PC-3 (cell line): ENCODE data around the gene CACNA1A. TPM values are rescaled to one million over a fixed set of nuclear protein-coding genes. Genes with fewer than 3 reads are reported as not detected.

Experiments used
- ATAC-seq: fragments of 200-7000 bp; cut with Tn5 transposase; 2 replicates; pipeline ENCODE4 v1.9.1; 2020; ENCODE audit warnings: mild to moderate bottlenecking, moderate library complexity
- BruUV-seq: library from RNA; stranded (reverse); fragments of 400-500 nt; replicated peaks from 2 replicates; lab custom pipeline; 2021; lab: Mats Ljungman, UMichigan
- CTCF ChIA-PET: fragments of 300-600 bp; sonication (Branson Sonifier 250); formaldehyde crosslinking; loops from one replicate; lab custom pipeline; 2022; ENCODE audit warnings: antibody characterized with exemption; lab: Charles Lee
- POLR2A ChIA-PET: fragments of 300-600 bp; sonication (Branson Sonifier 250); formaldehyde crosslinking; loops from one replicate; lab custom pipeline; 2022; ENCODE audit warnings: antibody characterized with exemption; ENCODE audit not compliant: unreplicated experiment; lab: Charles Lee
- DNase-seq: peaks from one replicate; pipeline ENCODE4 v3.0.0-alpha.2; 2015
- H2AFZ ChIP-seq: fragments of 300-600 bp; sonication (generic); 2 replicates; pipeline ENCODE4 v1.6.0; 2016; ENCODE audit warnings: antibody characterized with exemption, low read length
- H3F3A ChIP-seq: fragments of 300-600 bp; sonication (generic); one replicate; pipeline ENCODE4 v1.6.0; 2017; ENCODE audit warnings: antibody characterized with exemption, low read length, control low read depth, mild to moderate bottlenecking; ENCODE audit not compliant: unreplicated experiment
- H3K27ac ChIP-seq: fragments of 300-600 bp; sonication (generic); 2 replicates; pipeline ENCODE4 v1.5.1; 2016; ENCODE audit warnings: mild to moderate bottlenecking, low read length
- H3K27me3 ChIP-seq: fragments of 300-600 bp; sonication (generic); 2 replicates; pipeline ENCODE4 v1.6.1; 2016; ENCODE audit warnings: low read length, mixed read lengths
- H3K36me3 ChIP-seq: fragments of 300-600 bp; sonication (generic); 2 replicates; pipeline ENCODE4 v1.6.1; 2016; ENCODE audit warnings: low read depth, mixed run types, low read length, mixed read lengths
- H3K4me1 ChIP-seq: fragments of 300-600 bp; sonication (generic); 2 replicates; pipeline ENCODE4 v1.5.1; 2016; ENCODE audit warnings: low read length; ENCODE audit not compliant: insufficient read depth
- H3K4me2 ChIP-seq: fragments of 300-600 bp; sonication (generic); 2 replicates; pipeline ENCODE4 v1.6.0; 2016; ENCODE audit warnings: low read length
- H3K4me3 ChIP-seq: fragments of 300-600 bp; sonication (generic); 2 replicates; pipeline ENCODE4 v1.5.1; 2016; ENCODE audit warnings: mild to moderate bottlenecking, low read length, mixed read lengths
- H3K79me2 ChIP-seq: fragments of 300-600 bp; sonication (generic); 2 replicates; pipeline ENCODE4 v1.6.1; 2017; ENCODE audit warnings: low read length, mixed read lengths
- H3K9ac ChIP-seq: fragments of 300-600 bp; sonication (generic); 2 replicates; pipeline ENCODE4 v1.6.0; 2016; ENCODE audit warnings: mild to moderate bottlenecking, low read length
- H3K9me2 ChIP-seq: fragments of 300-600 bp; sonication (generic); replicated peaks from 2 replicates; pipeline ENCODE4 v1.6.1; 2016; ENCODE audit warnings: mixed run types, low read length, mixed read lengths
- H3K9me3 ChIP-seq: fragments of 300-600 bp; sonication (generic); 2 replicates; pipeline ENCODE4 v1.6.1; 2016; ENCODE audit warnings: low read length, mixed read lengths
- H4K20me1 ChIP-seq: fragments of 300-600 bp; sonication (generic); 2 replicates; pipeline ENCODE4 v1.6.1; 2016; ENCODE audit warnings: low read length, mixed read lengths
- EZH2 ChIP-seq: fragments of 300-600 bp; sonication (generic); IDR thresholded peaks from one replicate; pipeline ENCODE4 v1.6.1; 2017; ENCODE audit warnings: antibody characterized with exemption, mild to moderate bottlenecking, low read length; ENCODE audit not compliant: unreplicated experiment
- EZH2phosphoT487 ChIP-seq: fragments of 300-600 bp; sonication (generic); IDR thresholded peaks from 2 replicates; pipeline ENCODE4 v1.6.1; 2018; ENCODE audit warnings: mild to moderate bottlenecking, antibody characterized with exemption, low read length, borderline replicate concordance
- intact Hi-C: fragments of 100-400 bp; cut with micrococcal nuclease; formaldehyde crosslinking; loops from 2 replicates; pipeline ENCODE4 v1.9.0; 2023
- total RNA-seq: library from RNA; depleted of rRNA; stranded (reverse); fragments of >200 nt; gene quantifications from 2 replicates; pipeline ENCODE4 v1.2.3, GENCODE V29; 2014
- TF ChIP-seq, protein P1 (sequence below): fragments of 300-600 bp; sonication (generic); conservative IDR thresholded peaks from 2 replicates; pipeline ENCODE4 v1.5.1; 2017; ENCODE audit warnings: antibody characterized with exemption, low read depth, mild to moderate bottlenecking, low read length

The CACNA1A gene
- total RNA-seq, 1 experiment from 2014 or later = 0.62 TPM

- no peaks in the 10 kb centered on the region for H3K36me3 ChIP-seq
- no peak overlapping the region for H3K9ac ChIP-seq
- no peaks in the 10 kb centered on the region for H3K27me3 ChIP-seq
- H3F3A ChIP-seq = no peaks in the 10 kb centered on the region
- no peaks in the 10 kb centered on the region for H3K9me3 ChIP-seq
- TF ChIP-seq EZH2phosphoT487 (no peak), EZH2 (no peak)
- TF ChIP-seq, protein P1, sequence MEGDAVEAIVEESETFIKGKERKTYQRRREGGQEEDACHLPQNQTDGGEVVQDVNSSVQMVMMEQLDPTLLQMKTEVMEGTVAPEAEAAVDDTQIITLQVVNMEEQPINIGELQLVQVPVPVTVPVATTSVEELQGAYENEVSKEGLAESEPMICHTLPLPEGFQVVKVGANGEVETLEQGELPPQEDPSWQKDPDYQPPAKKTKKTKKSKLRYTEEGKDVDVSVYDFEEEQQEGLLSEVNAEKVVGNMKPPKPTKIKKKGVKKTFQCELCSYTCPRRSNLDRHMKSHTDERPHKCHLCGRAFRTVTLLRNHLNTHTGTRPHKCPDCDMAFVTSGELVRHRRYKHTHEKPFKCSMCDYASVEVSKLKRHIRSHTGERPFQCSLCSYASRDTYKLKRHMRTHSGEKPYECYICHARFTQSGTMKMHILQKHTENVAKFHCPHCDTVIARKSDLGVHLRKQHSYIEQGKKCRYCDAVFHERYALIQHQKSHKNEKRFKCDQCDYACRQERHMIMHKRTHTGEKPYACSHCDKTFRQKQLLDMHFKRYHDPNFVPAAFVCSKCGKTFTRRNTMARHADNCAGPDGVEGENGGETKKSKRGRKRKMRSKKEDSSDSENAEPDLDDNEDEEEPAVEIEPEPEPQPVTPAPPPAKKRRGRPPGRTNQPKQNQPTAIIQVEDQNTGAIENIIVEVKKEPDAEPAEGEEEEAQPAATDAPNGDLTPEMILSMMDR = no peak
- no peaks in the 10 kb centered on the region for H3K4me1 ChIP-seq
- intact Hi-C loops = no loop called here
- no peaks in the 10 kb centered on the region for H4K20me1 ChIP-seq
- ATAC-seq (no peak), DNase-seq (no peak)
- H3K9me2 ChIP-seq = no peaks in the 10 kb centered on the region
- H2AFZ ChIP-seq = no peak overlapping the region
- no peaks in the 10 kb centered on the region for H3K79me2 ChIP-seq
- ChIA-PET CTCF (no interaction called here), POLR2A (no interaction called here)
- no peak overlapping the region for H3K27ac ChIP-seq
- no peak overlapping the region for H3K4me3 ChIP-seq
- BruUV-seq = no TSS peak
- H3K4me2 ChIP-seq = no peak overlapping the region
Observed at GRCh38 chr19:13289295-13289694, 217.0 kb downstream of the CACNA1A start.

DNA sequence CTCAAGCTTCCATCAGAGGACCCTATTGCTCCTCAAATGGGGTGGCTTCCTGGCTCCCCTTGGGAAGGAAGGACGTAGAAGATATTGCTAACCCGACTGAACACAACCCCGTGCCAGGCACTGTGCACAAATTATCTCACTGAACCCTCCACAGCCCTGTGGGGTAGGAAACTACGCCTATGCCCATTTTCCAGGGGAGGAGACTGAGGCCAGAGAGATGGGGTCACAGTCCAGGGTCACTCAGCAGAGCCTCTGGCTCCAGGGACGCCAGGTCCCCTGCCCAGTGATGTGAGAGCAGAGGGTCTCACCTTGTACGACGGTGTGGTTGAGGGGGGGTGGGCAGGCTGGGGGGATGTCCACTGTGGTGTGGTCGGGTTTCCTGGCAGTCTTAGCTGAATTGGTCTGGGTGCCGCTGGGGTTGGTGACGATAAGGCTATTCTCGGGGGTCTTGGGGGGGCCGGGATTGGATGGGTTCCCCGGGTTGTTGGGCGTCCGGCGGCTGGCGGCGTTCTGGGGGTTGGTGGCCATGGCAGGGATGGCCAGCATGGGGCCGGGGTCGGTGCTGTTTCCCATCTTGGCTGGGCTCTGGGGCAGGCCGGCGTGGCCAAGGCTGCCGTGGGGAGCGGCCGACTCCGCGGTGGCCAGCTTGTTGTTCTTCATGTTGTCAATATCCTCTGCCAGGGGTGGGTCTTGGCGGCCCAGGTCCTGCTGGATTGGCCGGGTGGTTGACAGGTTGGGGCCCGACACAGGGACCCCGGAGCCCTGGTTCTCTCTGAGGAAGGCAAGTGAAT, 219.9 kb downstream of the CACNA1A start:
- DNase-seq (no peak), ATAC-seq (no peak)
- no peak overlapping the region for H2AFZ ChIP-seq
- H3K9me3 ChIP-seq = no peaks in the 10 kb centered on the region
- H3K27me3 ChIP-seq = 0 out of 2 replicates have a peak, but pooled peaks cover 7% of the 10 kb centered on the region
- H3K79me2 ChIP-seq = no peaks in the 10 kb centered on the region
- intact Hi-C loops = no loop called here
- POLR2A ChIA-PET = no interaction called here
- H4K20me1 ChIP-seq = no peaks in the 10 kb centered on the region
- no peaks in the 10 kb centered on the region for H3K36me3 ChIP-seq
- H3K9ac ChIP-seq = no peak overlapping the region
- BruUV-seq = no TSS peak
- no peak overlapping the region for H3K4me2 ChIP-seq
- H3F3A ChIP-seq = no peaks in the 10 kb centered on the region
- CTCF ChIA-PET = interaction anchor here (0.6 kb wide), 1 partner anchor 635 kb away, joined by 4 read pairs; no protein-coding TSS in a partner anchor
- H3K27ac ChIP-seq = no peak overlapping the region
- no peak overlapping the region for H3K4me3 ChIP-seq
- H3K4me1 ChIP-seq = no peaks in the 10 kb centered on the region
- TF ChIP-seq EZH2 (no peak), EZH2phosphoT487 (no peak)
- TF ChIP-seq, protein P1 = no peak
- H3K9me2 ChIP-seq = no peaks in the 10 kb centered on the region
